Osteocyte (in vitro differentiated cells): ENCODE results near the gene CRIP1. TPM values are rescaled to one million over a fixed set of nuclear protein-coding genes. Genes with fewer than 3 reads are reported as not detected.

Experiments used
- DNase-seq: peaks from one replicate; pipeline ENCODE4 v3.0.0; 2021; ENCODE audit warnings: mixed read lengths; ENCODE audit not compliant: unreplicated experiment; ENCODE audit errors: extremely low spot score
- H3K27ac Mint-ChIP-seq: one replicate; pipeline ENCODE4 v1.8.0; 2021; ENCODE audit warnings: mild to moderate bottlenecking, mixed read lengths; ENCODE audit not compliant: unreplicated experiment
- H3K27me3 Mint-ChIP-seq: one replicate; pipeline ENCODE4 v1.8.0; 2021; ENCODE audit warnings: mixed read lengths; ENCODE audit not compliant: unreplicated experiment
- H3K36me3 Mint-ChIP-seq: one replicate; pipeline ENCODE4 v1.8.0; 2021; ENCODE audit warnings: mixed read lengths; ENCODE audit not compliant: unreplicated experiment
- H3K4me1 Mint-ChIP-seq: one replicate; pipeline ENCODE4 v1.8.0; 2021; ENCODE audit warnings: mixed read lengths; ENCODE audit not compliant: unreplicated experiment
- H3K4me3 Mint-ChIP-seq: one replicate; pipeline ENCODE4 v1.8.0; 2021; ENCODE audit warnings: mild to moderate bottlenecking, moderate library complexity, mixed read lengths; ENCODE audit not compliant: unreplicated experiment
- H3K9me3 Mint-ChIP-seq: one replicate; pipeline ENCODE4 v1.8.0; 2021; ENCODE audit warnings: mixed read lengths; ENCODE audit not compliant: unreplicated experiment
- total RNA-seq: library from RNA; stranded (reverse); gene quantifications from 2 replicates; pipeline ENCODE4 v1.2.1, GENCODE V29; 2021
- TF ChIP-seq, protein P1 (sequence below): fragments of 200-600 bp; sonication (generic); IDR thresholded peaks from 2 replicates; pipeline ENCODE4 v1.5.0; 2021; ENCODE audit warnings: antibody characterized with exemption, mild to moderate bottlenecking, moderate library complexity

Gene CRIP1
- total RNA-seq, 1 donor from 2014 or later: 31.0 TPM

DNA sequence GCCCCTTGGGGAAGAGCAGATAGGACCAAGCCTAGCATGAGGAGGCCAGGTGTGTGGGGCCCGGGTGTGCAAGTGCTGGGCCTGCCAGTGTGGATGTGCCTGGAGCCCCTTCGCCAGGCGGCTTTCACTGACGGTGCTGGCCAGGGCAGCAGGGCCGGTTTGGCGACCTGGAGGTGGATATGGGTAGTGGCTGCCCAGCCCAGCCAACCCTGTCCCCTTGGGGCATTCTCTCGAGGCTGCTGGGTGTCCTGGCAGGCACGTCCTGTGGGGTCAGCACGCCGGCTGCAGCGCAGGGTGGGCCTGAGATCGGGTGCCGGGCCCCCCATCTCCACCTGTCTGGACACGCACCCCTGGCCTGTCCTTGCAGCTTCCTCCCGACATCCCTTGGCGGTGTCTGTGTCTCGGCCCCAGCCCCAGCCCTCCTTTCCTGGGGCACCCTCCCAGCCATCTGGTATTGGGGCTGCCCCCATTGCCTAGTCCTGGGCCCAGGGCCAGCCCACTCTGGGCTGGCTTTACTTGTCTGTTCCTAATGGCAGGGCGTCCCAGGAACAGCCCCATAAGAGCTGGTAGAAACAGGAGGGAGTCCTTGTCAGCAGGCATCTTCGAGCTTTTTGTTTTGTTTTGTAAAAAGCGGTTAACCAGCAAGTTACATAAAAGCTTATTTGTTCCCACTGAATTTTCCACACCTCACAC is 19.3 kb upstream of the CRIP1 start:
- H3K4me1 Mint-ChIP-seq: peaks cover 23% of the 10 kb centered on the region
- H3K4me3 Mint-ChIP-seq: no peak overlapping the region
- TF ChIP-seq, protein P1, sequence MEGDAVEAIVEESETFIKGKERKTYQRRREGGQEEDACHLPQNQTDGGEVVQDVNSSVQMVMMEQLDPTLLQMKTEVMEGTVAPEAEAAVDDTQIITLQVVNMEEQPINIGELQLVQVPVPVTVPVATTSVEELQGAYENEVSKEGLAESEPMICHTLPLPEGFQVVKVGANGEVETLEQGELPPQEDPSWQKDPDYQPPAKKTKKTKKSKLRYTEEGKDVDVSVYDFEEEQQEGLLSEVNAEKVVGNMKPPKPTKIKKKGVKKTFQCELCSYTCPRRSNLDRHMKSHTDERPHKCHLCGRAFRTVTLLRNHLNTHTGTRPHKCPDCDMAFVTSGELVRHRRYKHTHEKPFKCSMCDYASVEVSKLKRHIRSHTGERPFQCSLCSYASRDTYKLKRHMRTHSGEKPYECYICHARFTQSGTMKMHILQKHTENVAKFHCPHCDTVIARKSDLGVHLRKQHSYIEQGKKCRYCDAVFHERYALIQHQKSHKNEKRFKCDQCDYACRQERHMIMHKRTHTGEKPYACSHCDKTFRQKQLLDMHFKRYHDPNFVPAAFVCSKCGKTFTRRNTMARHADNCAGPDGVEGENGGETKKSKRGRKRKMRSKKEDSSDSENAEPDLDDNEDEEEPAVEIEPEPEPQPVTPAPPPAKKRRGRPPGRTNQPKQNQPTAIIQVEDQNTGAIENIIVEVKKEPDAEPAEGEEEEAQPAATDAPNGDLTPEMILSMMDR: no peak
- no peak for DNase-seq
- H3K27ac Mint-ChIP-seq: no peak overlapping the region
- H3K27me3 Mint-ChIP-seq: no peaks in the 10 kb centered on the region
- H3K36me3 Mint-ChIP-seq: peaks cover 3% of the 10 kb centered on the region
- no peaks in the 10 kb centered on the region for H3K9me3 Mint-ChIP-seq

DNA sequence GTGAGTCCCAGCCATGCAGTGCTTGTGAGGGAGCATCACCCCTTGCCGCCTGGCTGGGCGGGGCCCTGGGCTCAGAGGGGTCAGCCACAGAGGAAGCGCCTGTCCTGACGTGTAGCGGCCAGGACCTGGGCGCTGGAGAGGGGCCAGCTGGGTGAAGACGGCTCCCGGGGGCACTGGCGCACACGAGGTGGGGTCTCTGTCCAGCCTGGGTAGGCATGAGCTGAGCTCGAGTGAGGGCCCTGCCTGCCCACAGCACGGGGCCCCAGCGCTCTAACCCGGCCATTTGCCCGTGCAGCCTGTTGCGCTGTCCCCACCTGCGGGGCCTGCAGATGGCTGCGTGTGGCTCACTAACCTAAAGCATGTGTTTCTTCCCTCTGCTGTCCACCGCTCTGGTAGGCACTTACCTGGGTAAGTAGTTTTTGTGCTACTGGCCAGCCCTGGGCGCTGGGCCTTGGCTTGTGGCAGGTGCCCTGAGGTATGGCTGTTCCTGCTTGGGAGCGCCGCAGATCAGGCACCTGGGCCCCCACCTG is 18.7 kb upstream of the CRIP1 start:
- H3K4me3 Mint-ChIP-seq: no peak overlapping the region
- peaks cover 3% of the 10 kb centered on the region for H3K36me3 Mint-ChIP-seq
- TF ChIP-seq, protein P1: no peak
- H3K27ac Mint-ChIP-seq: no peak overlapping the region
- no peaks in the 10 kb centered on the region for H3K27me3 Mint-ChIP-seq
- peaks cover 29% of the 10 kb centered on the region for H3K4me1 Mint-ChIP-seq
- DNase-seq: no peak
- no peaks in the 10 kb centered on the region for H3K9me3 Mint-ChIP-seq

DNA sequence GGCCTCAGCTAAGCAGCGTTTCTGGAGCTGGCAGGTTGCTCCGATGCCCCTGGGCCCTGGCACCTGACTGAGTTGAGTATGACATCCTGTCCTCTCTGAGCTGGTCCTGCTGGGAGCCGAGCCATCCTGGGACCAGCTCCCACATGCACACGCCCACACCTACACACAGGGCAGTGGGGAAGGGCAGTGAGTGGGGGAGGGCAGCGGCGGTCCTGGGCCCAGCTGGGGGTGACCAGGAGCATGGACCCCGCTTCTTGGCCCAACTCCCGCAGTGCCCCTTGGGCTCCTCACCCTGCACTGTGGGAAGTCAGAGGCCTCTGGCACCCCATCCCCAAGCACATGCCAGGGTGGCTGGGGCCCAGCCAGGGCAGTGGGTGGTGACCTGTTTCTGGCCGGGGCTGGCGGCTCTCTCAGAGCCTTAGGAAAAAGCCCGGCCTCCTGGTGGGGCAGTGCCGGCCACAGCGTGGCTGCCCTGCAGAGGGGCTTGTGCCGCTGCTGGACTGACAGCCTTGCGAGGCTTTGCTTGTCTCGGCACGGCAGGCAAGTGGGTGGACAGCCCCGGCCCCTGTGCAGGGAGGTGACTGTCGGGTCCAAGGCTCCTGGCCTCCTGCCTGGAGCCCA is 18.0 kb upstream of the CRIP1 start:
- H3K27ac Mint-ChIP-seq: no peak overlapping the region
- H3K36me3 Mint-ChIP-seq: peaks cover 1% of the 10 kb centered on the region
- H3K27me3 Mint-ChIP-seq: no peaks in the 10 kb centered on the region
- no peak for DNase-seq
- TF ChIP-seq, protein P1: no peak
- H3K4me3 Mint-ChIP-seq: no peak overlapping the region
- H3K4me1 Mint-ChIP-seq: peaks cover 34% of the 10 kb centered on the region
- no peaks in the 10 kb centered on the region for H3K9me3 Mint-ChIP-seq

DNA sequence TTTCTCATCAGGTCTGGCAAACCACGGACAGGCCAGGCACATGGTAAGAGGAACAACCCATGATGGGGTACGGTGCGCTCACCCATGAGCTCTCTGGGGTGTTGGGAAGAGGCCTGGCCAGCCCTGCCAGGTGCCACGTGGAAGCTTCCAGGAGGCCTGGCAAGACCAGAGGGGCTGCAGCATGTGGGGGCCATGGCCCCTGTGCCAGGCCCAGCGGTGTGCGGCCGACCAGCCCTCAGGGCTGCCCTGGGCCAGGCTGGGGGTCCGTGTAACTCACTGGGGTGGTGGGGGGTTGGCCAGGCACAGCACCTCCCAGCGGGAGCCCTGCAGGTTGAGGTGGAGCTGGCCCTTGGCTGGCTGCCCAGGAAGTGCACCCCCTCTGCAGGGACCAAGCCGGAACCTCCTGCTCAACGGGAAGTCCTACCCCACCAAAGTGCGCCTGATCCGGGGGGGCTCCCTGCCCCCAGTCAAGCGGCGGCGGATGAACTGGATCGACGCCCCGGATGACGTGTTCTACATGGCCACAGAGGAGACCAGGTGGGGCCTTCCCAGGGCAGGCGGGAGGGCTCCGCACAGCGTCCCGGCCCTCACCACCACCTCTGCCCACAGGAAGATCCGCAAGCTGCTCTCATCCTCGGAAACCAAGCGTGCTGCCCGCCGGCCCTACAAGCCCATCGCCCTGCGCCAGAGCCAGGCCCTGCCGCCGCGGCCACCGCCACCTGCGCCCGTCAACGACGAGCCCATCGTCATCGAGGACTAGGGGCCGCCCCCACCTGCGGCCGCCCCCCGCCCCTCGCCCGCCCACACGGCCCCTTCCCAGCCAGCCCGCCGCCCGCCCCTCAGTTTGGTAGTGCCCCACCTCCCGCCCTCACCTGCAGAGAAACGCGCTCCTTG is 17.0 kb upstream of the CRIP1 start:
- Mint-ChIP-seq H3K9me3 (no peaks in the 10 kb centered on the region), H3K27me3 (no peaks in the 10 kb centered on the region), H3K4me1 (peaks cover 36% of the 10 kb centered on the region), H3K36me3 (no peaks in the 10 kb centered on the region), H3K4me3 (no peak overlapping the region), H3K27ac (no peak overlapping the region)
- TF ChIP-seq, protein P1: no peak
- DNase-seq: no peak
